ENCODE results near the gene URI1. TPM values are rescaled to one million over a fixed set of nuclear protein-coding genes. Genes with fewer than 3 reads are reported as not detected.

Gene URI1
- total RNA-seq, 1 donor from 2014 or later: 64.3 TPM

GRCh38 chr19:30003866-30004265 lies 61.8 kb downstream of the URI1 start:
- Mint-ChIP-seq H3K27ac (no peak overlapping the region), H3K4me1 (peaks cover 40% of the 10 kb centered on the region), H3K4me3 (no peak overlapping the region), H3K9me3 (peaks cover 4% of the 10 kb centered on the region), H3K27me3 (no peaks in the 10 kb centered on the region), H3K36me3 (ENCODE audit: low read depth) (peaks cover 55% of the 10 kb centered on the region)
- intact Hi-C loops (cut with micrococcal nuclease): no loop called here
- DNase-seq: no peak

DNA sequence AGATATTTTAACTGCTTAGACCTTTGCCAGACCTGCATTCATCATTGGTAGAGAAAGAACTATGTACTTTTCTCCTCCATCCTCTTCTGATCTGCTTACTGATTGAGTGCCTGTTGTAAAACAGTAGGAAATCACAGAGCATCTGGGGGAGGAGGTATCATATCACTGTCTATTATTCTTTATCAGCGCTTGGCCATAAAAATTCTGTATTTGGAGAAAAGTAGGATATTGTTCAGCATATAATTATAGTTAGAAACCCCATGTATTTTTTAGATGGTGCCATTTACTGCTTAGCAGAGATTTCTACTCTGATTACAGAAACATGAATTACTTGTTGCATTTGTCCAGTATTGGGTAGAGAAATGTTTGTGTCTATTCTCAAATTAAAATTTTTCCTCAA lies 62.4 kb downstream of the URI1 start:
- intact Hi-C loops (cut with micrococcal nuclease): no loop called here
- H3K27ac Mint-ChIP-seq: no peak overlapping the region
- H3K4me3 Mint-ChIP-seq: no peak overlapping the region
- peaks cover 40% of the 10 kb centered on the region for H3K4me1 Mint-ChIP-seq
- H3K36me3 Mint-ChIP-seq (ENCODE audit: low read depth): peaks cover 57% of the 10 kb centered on the region
- no peak for DNase-seq
- no peaks in the 10 kb centered on the region for H3K27me3 Mint-ChIP-seq
- H3K9me3 Mint-ChIP-seq: peaks cover 4% of the 10 kb centered on the region

DNA sequence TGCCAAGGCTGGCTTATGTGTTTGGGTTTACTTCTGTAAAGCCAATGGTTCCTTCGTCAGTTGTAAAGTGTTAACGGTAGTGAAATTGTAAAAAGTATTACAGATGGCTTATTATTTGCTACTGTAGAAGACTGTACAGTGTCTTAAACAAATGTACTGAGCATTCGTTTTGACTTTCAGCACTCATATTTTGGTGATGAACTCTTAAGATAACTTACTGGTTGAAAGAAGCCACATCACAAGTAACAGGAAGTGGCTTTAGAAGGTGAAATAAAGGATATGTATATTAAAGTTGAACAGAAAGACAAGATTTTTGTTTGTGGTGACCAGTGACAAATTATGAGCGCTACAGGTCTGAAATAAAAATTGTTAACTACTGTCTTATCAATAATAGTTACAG lies 64.2 kb downstream of the URI1 start:
- no peaks in the 10 kb centered on the region for H3K9me3 Mint-ChIP-seq
- peak overlapping the region; percentile 70 for H3K4me3 Mint-ChIP-seq
- H3K27ac Mint-ChIP-seq: peak overlapping the region; percentile 68

GRCh38 chr19:30008169-30008568 lies 66.1 kb downstream of the URI1 start:
- peaks cover 53% of the 10 kb centered on the region for H3K36me3 Mint-ChIP-seq (ENCODE audit: low read depth)
- no peaks in the 10 kb centered on the region for H3K9me3 Mint-ChIP-seq
- peaks cover 33% of the 10 kb centered on the region for H3K4me1 Mint-ChIP-seq
- intact Hi-C loops (cut with micrococcal nuclease): no loop called here
- H3K4me3 Mint-ChIP-seq: no peak overlapping the region
- no peak for DNase-seq
- no peaks in the 10 kb centered on the region for H3K27me3 Mint-ChIP-seq
- H3K27ac Mint-ChIP-seq: no peak overlapping the region

More for the DNA sequence above, 64.2 kb downstream of the URI1 start:
- DNase-seq: no peak
- intact Hi-C loops (cut with micrococcal nuclease): loop anchor here (2.0 kb wide), 1 partner anchor 61 kb away; no protein-coding TSS in a partner anchor
- Mint-ChIP-seq H3K36me3 (ENCODE audit: low read depth) (peaks cover 50% of the 10 kb centered on the region), H3K4me1 (peaks cover 37% of the 10 kb centered on the region), H3K27me3 (no peaks in the 10 kb centered on the region)

- Mint-ChIP-seq H3K4me3 (no peak overlapping the region), H3K27ac (no peak overlapping the region), H3K36me3 (ENCODE audit: low read depth) (peaks cover 57% of the 10 kb centered on the region), H3K27me3 (no peaks in the 10 kb centered on the region), H3K9me3 (no peaks in the 10 kb centered on the region), H3K4me1 (peaks cover 30% of the 10 kb centered on the region)
- no peak for DNase-seq
- intact Hi-C loops (cut with micrococcal nuclease): no loop called here
These were observed 67.0 kb downstream of the URI1 start for GRCh38 chr19:30009013-30009412.

GRCh38 chr19:30011051-30011578 lies 69.1 kb downstream of the URI1 start:
- Mint-ChIP-seq H3K4me1 (peaks cover 12% of the 10 kb centered on the region), H3K9me3 (no peaks in the 10 kb centered on the region), H3K27me3 (no peaks in the 10 kb centered on the region), H3K27ac (no peak overlapping the region), H3K4me3 (no peak overlapping the region), H3K36me3 (ENCODE audit: low read depth) (peaks cover 49% of the 10 kb centered on the region)
- no peak for DNase-seq
- intact Hi-C loops (cut with micrococcal nuclease): no loop called here

GRCh38 chr19:30014770-30015169 lies 72.7 kb downstream of the URI1 start:
- H3K9me3 Mint-ChIP-seq: no peaks in the 10 kb centered on the region
- peaks cover 3% of the 10 kb centered on the region for H3K4me1 Mint-ChIP-seq
- intact Hi-C loops (cut with micrococcal nuclease): no loop called here
- H3K27ac Mint-ChIP-seq: no peak overlapping the region
- H3K4me3 Mint-ChIP-seq: no peak overlapping the region
- no peak for DNase-seq
- H3K27me3 Mint-ChIP-seq: no peaks in the 10 kb centered on the region
- peaks cover 45% of the 10 kb centered on the region for H3K36me3 Mint-ChIP-seq (ENCODE audit: low read depth)

GRCh38 chr19:30017172-30017571 lies 75.1 kb downstream of the URI1 start:
- no peaks in the 10 kb centered on the region for H3K27me3 Mint-ChIP-seq
- peaks cover 3% of the 10 kb centered on the region for H3K4me1 Mint-ChIP-seq
- no peak overlapping the region for H3K4me3 Mint-ChIP-seq
- H3K36me3 Mint-ChIP-seq (ENCODE audit: low read depth): peaks cover 50% of the 10 kb centered on the region
- DNase-seq: no peak
- no peak overlapping the region for H3K27ac Mint-ChIP-seq
- intact Hi-C loops (cut with micrococcal nuclease): no loop called here
- no peaks in the 10 kb centered on the region for H3K9me3 Mint-ChIP-seq

DNA sequence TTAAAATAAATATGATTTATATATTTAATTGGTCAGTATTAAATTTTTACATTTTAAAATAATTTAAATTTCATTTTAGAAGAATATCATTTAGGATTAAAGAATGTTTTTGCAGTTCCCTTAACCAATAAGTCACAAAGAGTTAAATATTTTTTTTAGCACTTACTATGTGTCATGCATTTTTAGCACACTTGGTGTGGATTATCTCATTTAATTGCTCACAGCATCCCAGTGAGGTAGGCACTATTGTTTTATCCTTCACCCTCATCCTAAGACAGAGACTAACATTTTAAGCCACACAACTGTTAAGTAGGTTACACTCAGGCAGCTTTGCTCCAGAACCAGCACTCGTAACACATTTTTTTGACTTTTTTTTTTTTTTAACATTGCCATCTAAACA lies 78.2 kb downstream of the URI1 start:
- Mint-ChIP-seq H3K36me3 (ENCODE audit: low read depth) (peaks cover 34% of the 10 kb centered on the region), H3K4me1 (peaks cover 3% of the 10 kb centered on the region)
- intact Hi-C loops (cut with micrococcal nuclease): no loop called here

DNA sequence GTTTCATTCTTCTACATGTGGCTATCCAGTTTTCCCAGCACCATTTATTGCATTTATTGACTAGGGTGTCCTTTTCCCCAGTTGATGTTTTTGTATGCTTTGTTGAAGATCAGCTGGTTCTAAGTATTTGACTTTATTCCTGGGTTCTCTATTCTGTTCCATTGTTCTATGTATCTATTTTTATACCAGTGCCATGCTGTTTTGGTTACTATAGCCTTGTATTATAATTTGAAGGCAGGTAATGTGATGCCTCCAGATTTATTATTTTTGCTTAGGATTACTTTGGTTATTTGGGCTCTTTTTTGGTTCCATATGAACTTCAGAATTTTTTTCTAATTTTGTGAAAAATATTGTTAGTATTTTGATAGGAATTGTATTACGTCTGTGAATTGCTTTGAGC lies 80.6 kb downstream of the URI1 start:
- Mint-ChIP-seq H3K27me3 (no peaks in the 10 kb centered on the region), H3K27ac (no peak overlapping the region), H3K36me3 (ENCODE audit: low read depth) (peaks cover 36% of the 10 kb centered on the region), H3K4me1 (peaks cover 1% of the 10 kb centered on the region), H3K4me3 (no peak overlapping the region), H3K9me3 (no peaks in the 10 kb centered on the region)
- intact Hi-C loops (cut with micrococcal nuclease): no loop called here
- DNase-seq: no peak

More for the DNA sequence above, 78.2 kb downstream of the URI1 start:
- H3K4me3 Mint-ChIP-seq: no peak overlapping the region
- H3K9me3 Mint-ChIP-seq: no peaks in the 10 kb centered on the region
- H3K27me3 Mint-ChIP-seq: no peaks in the 10 kb centered on the region
- no peak overlapping the region for H3K27ac Mint-ChIP-seq
- DNase-seq: no peak

- Mint-ChIP-seq H3K9me3 (no peaks in the 10 kb centered on the region), H3K36me3 (ENCODE audit: low read depth) (peaks cover 36% of the 10 kb centered on the region), H3K4me1 (peaks cover under 1% of the 10 kb centered on the region), H3K27ac (no peak overlapping the region), H3K27me3 (no peaks in the 10 kb centered on the region), H3K4me3 (no peak overlapping the region)
- no peak for DNase-seq
- intact Hi-C loops (cut with micrococcal nuclease): no loop called here
These were observed 81.3 kb downstream of the URI1 start for GRCh38 chr19:30023330-30023729.

GRCh38 chr19:30024091-30024490 lies 82.1 kb downstream of the URI1 start:
- no peak for DNase-seq
- Mint-ChIP-seq H3K36me3 (ENCODE audit: low read depth) (peaks cover 37% of the 10 kb centered on the region), H3K27ac (no peak overlapping the region), H3K9me3 (peaks cover 4% of the 10 kb centered on the region), H3K4me1 (peaks cover 2% of the 10 kb centered on the region), H3K4me3 (no peak overlapping the region), H3K27me3 (no peaks in the 10 kb centered on the region)
- intact Hi-C loops (cut with micrococcal nuclease): no loop called here

DNA sequence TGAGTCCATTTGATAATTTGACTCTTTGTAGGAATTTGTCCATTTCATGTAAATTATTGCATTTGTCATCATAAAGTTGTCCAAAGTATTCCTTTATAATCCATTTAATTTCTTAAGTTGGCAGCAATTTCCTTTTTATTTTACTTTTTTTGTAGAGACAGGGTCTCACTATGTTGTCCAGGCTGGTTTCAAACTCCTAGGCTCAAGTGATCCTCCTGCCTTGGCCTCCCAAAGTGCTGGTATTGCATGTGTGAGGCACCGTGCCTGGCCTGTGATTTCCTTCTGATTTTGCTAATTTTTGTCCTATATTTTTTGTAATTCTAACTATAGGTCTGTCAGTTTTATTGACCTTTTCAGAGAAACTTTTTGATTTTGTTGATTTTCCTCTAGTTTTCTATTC lies 84.9 kb downstream of the URI1 start:
- DNase-seq: no peak
- H3K9me3 Mint-ChIP-seq: peaks cover 14% of the 10 kb centered on the region
- H3K27ac Mint-ChIP-seq: no peak overlapping the region
- H3K4me1 Mint-ChIP-seq: peaks cover 17% of the 10 kb centered on the region
- peaks cover 48% of the 10 kb centered on the region for H3K36me3 Mint-ChIP-seq (ENCODE audit: low read depth)
- H3K27me3 Mint-ChIP-seq: no peaks in the 10 kb centered on the region
- H3K4me3 Mint-ChIP-seq: no peak overlapping the region
- intact Hi-C loops (cut with micrococcal nuclease): no loop called here

DNA sequence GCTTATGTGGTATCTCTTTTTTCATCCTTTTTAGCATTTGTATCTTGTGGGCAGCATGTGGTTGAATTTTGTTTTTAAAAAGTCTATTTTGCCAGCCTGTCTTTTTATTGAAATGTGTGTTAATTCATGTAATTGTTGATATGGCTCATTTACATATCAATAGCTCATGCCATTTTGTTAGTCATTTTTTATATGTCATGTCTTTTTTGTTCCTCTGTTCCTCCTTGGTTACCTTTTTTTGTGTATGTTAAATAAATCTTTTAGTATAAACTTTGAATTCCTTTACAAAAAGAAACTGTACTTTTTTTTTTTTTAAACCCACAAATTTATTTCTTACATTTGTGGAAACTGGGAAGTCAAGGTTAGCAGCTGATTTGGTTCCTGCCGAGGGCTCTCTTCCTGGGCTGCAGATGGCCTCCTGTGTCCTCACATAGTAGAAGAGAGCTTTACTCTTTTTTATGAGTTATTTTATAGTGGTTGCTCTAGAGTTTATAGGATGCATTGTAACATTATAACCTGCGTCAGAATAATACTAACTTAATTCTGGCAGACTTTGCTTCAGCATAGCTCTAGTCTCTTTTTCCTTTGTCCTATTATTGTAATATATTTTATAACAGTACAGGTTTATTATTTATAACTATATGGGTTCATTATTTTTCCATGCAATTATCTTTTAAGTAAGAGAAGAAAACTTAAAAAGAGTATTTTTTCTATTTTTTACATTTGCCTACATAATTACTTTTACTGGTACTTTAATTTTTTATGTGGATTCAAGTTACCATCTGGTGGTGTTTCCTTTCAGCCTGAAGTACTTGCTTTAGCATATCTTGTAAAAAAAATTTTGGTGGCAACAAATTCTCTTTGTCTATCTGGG lies 86.3 kb downstream of the URI1 start:
- intact Hi-C loops (cut with micrococcal nuclease): no loop called here
- Mint-ChIP-seq H3K36me3 (ENCODE audit: low read depth) (peaks cover 59% of the 10 kb centered on the region), H3K27ac (no peak overlapping the region), H3K4me3 (no peak overlapping the region), H3K27me3 (no peaks in the 10 kb centered on the region), H3K4me1 (peaks cover 17% of the 10 kb centered on the region), H3K9me3 (peaks cover 23% of the 10 kb centered on the region)
- DNase-seq: no peak

Data from activated CD4-positive, alpha-beta T cell treated with anti-CD3 and anti-CD28 coated beads, Interleukin-2, amount 10 ng/mL, durations not matched to agents 24 days and 14 days (primary cell).